HG02610 (cell line): ENCODE data around the gene LIPM.
A peak's percentile ranks its signal among the peaks of the same experiment; 100 is the strongest.
"Not testable (repeated sequence)": the region's sequence is repeated elsewhere in the genome, so short reads cannot be mapped to it uniquely, and the experiment has no call there.

Experiments
- ATAC-seq: cut with Tn5 transposase; IDR thresholded peaks from one replicate; pipeline ENCODE4 v1.9.1; 2021; ENCODE audit warnings: mild to moderate bottlenecking, moderate library complexity; ENCODE audit not compliant: unreplicated experiment

The LIPM gene

GRCh38 chr10:88837632-88838031 lies 35.1 kb downstream of the LIPM start:
- ATAC-seq: not testable (repeated sequence)

DNA sequence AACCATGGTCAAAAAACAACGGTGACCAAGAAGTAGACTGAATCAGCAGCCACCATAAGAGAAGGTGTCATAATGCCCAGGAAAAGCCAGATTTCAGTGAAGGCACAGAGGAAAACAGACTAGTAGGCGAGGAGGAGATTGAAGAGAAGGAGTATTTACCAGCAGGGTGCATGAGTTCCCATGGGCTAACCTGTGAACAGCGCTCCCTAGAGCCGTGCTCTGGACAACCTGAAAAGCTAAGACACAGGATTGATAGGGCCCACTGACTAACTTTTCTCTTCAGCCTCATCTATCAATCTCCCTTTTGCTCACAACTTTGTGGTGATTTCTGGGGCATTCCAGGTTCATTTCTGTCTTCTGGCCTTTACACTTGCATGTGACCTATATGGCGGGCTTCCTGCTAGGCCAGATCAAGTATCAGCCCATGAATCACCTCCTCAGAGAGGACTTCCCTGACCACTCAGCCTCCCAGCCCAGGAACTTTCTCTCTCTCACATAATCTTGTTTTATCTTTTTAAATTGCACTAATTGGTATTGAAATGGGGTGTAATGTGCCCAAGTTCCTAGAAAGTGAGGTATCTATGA lies 36.3 kb downstream of the LIPM start:
- no peak for ATAC-seq

GRCh38 chr10:88840104-88840503 lies 37.6 kb downstream of the LIPM start:
- no peak for ATAC-seq

- ATAC-seq: no peak
Observed at GRCh38 chr10:88840881-88841280, 38.4 kb downstream of the LIPM start.

GRCh38 chr10:88841316-88842111 lies 39.0 kb downstream of the LIPM start:
- ATAC-seq: no peak

GRCh38 chr10:88843171-88843570 lies 40.6 kb downstream of the LIPM start:
- no peak for ATAC-seq

GRCh38 chr10:88848499-88848898 lies 46.0 kb downstream of the LIPM start:
- peak; percentile 71 for ATAC-seq

GRCh38 chr10:88849234-88849633 lies 46.7 kb downstream of the LIPM start:
- ATAC-seq: no peak

GRCh38 chr10:88850712-88851111 lies 48.2 kb downstream of the LIPM start:
- ATAC-seq: no peak

DNA sequence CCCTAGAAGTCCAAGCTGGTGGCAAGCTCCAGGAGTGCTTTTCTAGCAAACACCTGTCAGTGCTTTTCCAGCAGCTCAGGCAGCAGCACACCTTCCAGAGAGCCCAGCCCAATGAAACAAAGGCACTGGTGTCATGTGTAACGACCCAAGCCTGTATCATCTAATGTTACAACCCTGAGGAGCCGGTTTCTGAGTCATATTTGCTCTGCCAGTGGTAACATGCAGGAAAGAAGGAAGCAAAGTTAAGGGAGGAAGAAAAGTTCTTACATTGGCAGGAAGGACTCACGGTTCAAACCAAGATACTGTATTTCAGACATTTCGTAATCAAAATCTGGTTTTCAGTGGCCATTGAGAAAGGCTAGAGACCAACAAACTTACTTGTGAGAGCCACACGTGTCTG lies 49.2 kb downstream of the LIPM start, which contains the start of gene ANKRD22:
Gene ANKRD22, minus strand, starts transcription at position 139 of the 400 bp plus-strand sequence. CDS start 237 bp downstream, outside the sequence.
- ATAC-seq: no peak

DNA sequence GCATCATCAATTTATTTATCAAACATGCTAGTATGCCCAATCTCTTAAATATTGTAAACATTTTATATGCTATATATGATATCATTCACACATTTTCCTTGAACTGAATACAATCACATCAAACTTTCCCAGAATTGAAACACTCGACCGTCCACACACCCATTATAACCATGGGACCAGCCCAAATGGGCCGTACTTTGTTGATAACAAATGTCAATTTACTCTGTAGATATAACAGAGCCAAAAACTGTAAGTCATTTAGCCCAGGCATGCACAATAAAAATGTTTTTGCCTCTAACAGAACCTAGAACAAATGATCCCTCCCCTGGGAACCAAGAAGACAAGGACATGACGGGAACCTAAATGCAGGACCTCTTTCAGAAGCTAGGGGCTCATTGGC lies 49.8 kb downstream of the LIPM start:
- ATAC-seq: no peak

GRCh38 chr10:88853155-88853881 lies 50.8 kb downstream of the LIPM start:
- no peak for ATAC-seq

GRCh38 chr10:88854684-88855083 lies 52.2 kb downstream of the LIPM start:
- no peak for ATAC-seq

- no peak for ATAC-seq
Observed at GRCh38 chr10:88857831-88858230, 55.3 kb downstream of the LIPM start.

GRCh38 chr10:88858491-88858890 lies 56.0 kb downstream of the LIPM start:
- ATAC-seq: no peak

DNA sequence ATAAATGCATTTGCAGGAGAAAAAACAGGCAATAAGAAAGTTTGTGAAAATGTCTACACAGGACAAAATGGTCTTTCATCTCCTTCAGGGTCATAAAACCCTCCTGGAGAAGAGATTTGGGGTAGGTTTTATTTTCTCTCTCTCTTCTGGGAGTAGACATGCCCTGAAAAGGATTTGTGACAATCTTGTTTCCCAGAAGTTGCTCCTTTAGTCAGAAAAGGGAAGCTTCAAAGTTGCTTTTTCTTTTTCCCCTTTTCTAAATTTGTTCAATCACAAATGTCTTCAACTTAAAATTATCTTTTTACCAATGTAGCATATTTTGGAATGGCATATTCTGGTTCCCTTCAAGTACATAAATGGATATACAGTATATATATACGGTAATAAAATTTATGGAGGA lies 58.5 kb downstream of the LIPM start:
- no peak for ATAC-seq

GRCh38 chr10:88865281-88865876 lies 62.8 kb downstream of the LIPM start:
- no peak for ATAC-seq

- ATAC-seq: no peak
Observed at GRCh38 chr10:88866454-88866853, 63.9 kb downstream of the LIPM start.

DNA sequence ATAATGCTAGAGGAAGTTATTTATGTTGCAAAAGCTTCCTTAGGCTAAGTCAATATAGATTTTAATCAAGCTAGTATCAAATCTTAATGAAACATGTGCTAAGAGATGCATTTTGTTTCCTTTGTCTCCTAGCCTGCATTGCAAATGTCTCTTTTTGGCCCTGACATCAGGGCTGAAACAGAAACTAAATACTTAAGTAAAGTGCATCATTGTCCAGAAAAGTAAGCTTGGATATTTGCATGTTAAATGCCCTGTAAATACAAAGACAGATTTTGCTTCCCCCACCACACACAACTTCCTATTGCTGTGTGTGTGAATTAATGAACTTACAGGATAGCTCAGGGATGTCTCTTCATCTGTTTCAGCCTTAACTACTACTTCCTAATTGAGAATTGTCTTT lies 67.6 kb downstream of the LIPM start:
- ATAC-seq: peak; percentile 62
